Stimulated activated CD8-positive, alpha-beta memory T cell treated with anti-CD3 and anti-CD28 coated beads, Interleukin-12 subunit alpha, Interleukin-12 subunit beta, amount 100 ng/mL, for 1 hour (primary cell): ENCODE results near the gene SLC39A5.
A peak's percentile ranks its signal among the peaks of the same experiment; 100 is the strongest.
"Not testable (repeated sequence)": the region's sequence is repeated elsewhere in the genome, so short reads cannot be mapped to it uniquely, and the experiment has no call there.

ENCODE experiments used
- DNase-seq: peaks from one replicate; pipeline ENCODE4 v3.0.0-alpha.2; 2020; ENCODE audit warnings: low read depth

Gene SLC39A5

GRCh38 chr12:56229916-56230431 lies at the start of gene SLC39A5:
TSS of gene SLC39A5 (plus strand) at chr12:56230051. CDS start at chr12:56231275, 1,224 bp downstream.
- no peak for DNase-seq

- no peak for DNase-seq
Observed at GRCh38 chr12:56186957-56187356, 42.9 kb upstream of the SLC39A5 start.

- DNase-seq = no peak
Observed at GRCh38 chr12:56188131-56188777, 41.6 kb upstream of the SLC39A5 start.

- DNase-seq = no peak
Observed at GRCh38 chr12:56188778-56189098, 41.1 kb upstream of the SLC39A5 start.

GRCh38 chr12:56189099-56189917 lies 40.5 kb upstream of the SLC39A5 start, which contains the start of gene SMARCC2:
TSS of gene SMARCC2 (minus strand) at chr12:56189483. CDS start at chr12:56189461, 22 bp downstream.
- DNase-seq = peak; percentile 71

GRCh38 chr12:56189918-56190694 lies 39.7 kb upstream of the SLC39A5 start:
- DNase-seq = peak; percentile 56

GRCh38 chr12:56190695-56191155 lies 39.1 kb upstream of the SLC39A5 start:
- no peak for DNase-seq

- no peak for DNase-seq
Observed at GRCh38 chr12:56192582-56192981, 37.3 kb upstream of the SLC39A5 start.

- peak; percentile 61 for DNase-seq
Observed at GRCh38 chr12:56193025-56193578, 36.7 kb upstream of the SLC39A5 start.

- DNase-seq = not testable (repeated sequence)
Observed at GRCh38 chr12:56196818-56197550, 32.9 kb upstream of the SLC39A5 start.

GRCh38 chr12:56197921-56198635 lies 31.8 kb upstream of the SLC39A5 start:
- DNase-seq = no peak

GRCh38 chr12:56198836-56199235 lies 31.0 kb upstream of the SLC39A5 start:
- DNase-seq = no peak

- no peak for DNase-seq
Observed at GRCh38 chr12:56202366-56202765, 27.5 kb upstream of the SLC39A5 start.

- DNase-seq = no peak
Observed at GRCh38 chr12:56202838-56203237, 27.0 kb upstream of the SLC39A5 start.

GRCh38 chr12:56204275-56204674 lies 25.6 kb upstream of the SLC39A5 start:
- DNase-seq = no peak

- DNase-seq = no peak
Observed at GRCh38 chr12:56205445-56205844, 24.4 kb upstream of the SLC39A5 start.

- DNase-seq = no peak
Observed at GRCh38 chr12:56206452-56207166, 23.2 kb upstream of the SLC39A5 start.

GRCh38 chr12:56208006-56208405 lies 21.8 kb upstream of the SLC39A5 start:
- no peak for DNase-seq

- no peak for DNase-seq
Observed at GRCh38 chr12:56212361-56212760, 17.5 kb upstream of the SLC39A5 start.

- no peak for DNase-seq
Observed at GRCh38 chr12:56213878-56214277, 16.0 kb upstream of the SLC39A5 start.
